A549 (cell line): ENCODE results near the gene BRINP1. TPM values are rescaled to one million over a fixed set of nuclear protein-coding genes. Genes with fewer than 3 reads are reported as not detected.

Experiments
- ATAC-seq, 2 experiments: fragments of 200-7000 bp in 1 of 2; fragments of >200 bp in 1 of 2; cut with Nextera tagmentation in 1 of 2; cut with Tn5 transposase in 1 of 2; 3 replicates each; pipeline versions ENCODE4 v1.8.0 to v1.9.1; 2018 to 2020; ENCODE audit warnings: mild to moderate bottlenecking in 1 of 2, moderate library complexity in 1 of 2
- CTCF ChIA-PET: fragments of 300-600 bp; sonication (Branson Sonifier 250); formaldehyde crosslinking; extraction: SDS; loops from one replicate; lab custom pipeline; 2021; ENCODE audit warnings: antibody characterized with exemption, inconsistent platforms; lab: Yijun Ruan, JAX
- POLR2A ChIA-PET: fragments of 350-600 bp; formaldehyde crosslinking; extraction: SDS; loops from one replicate; lab custom pipeline; 2021; ENCODE audit warnings: antibody characterized with exemption, inconsistent platforms; lab: Yijun Ruan, JAX
- DNase-seq, 2 experiments: peaks; one replicate each; pipeline versions ENCODE4 v3.0.0 to v3.0.0-alpha.2; 2011 to 2016; ENCODE audit warnings: low read depth in 1 of 2, low spot score in 1 of 2
- FAIRE-seq: peaks from 2 replicates; lab custom pipeline; 2011; peaks lifted over from hg19 to GRCh38; lab: Jason Lieb, UNC
- H3K27ac ChIP-seq, 2 experiments: fragments of >200 bp; sonication (Bioruptor Twin); formaldehyde crosslinking; 3 replicates each; pipeline ENCODE4 v1.5.1; 2016 to 2017
- H3K4me1 ChIP-seq: fragments of >200 bp; sonication (Bioruptor Twin); formaldehyde crosslinking; 3 replicates; pipeline ENCODE4 v1.6.1; 2016
- H3K4me2 ChIP-seq: fragments of >200 bp; sonication (Bioruptor Twin); formaldehyde crosslinking; 3 replicates; pipeline ENCODE4 v1.6.1; 2016
- H3K4me3 ChIP-seq: fragments of >200 bp; sonication (Bioruptor Twin); formaldehyde crosslinking; 3 replicates; pipeline ENCODE4 v1.5.1; 2016
- H3K9me3 ChIP-seq: fragments of >200 bp; sonication (Bioruptor Twin); formaldehyde crosslinking; 3 replicates; pipeline ENCODE4 v1.6.1; 2016
- BCL3 ChIP-seq: fragments of >200 bp; sonication (Bioruptor Twin); formaldehyde crosslinking; IDR thresholded peaks from 3 replicates; pipeline ENCODE4 v1.6.1; 2016
- BHLHE40 ChIP-seq: IDR thresholded peaks from 2 replicates; pipeline ENCODE4 v1.6.1; 2012; ENCODE audit warnings: low read depth, low read length, inconsistent platforms
- CBX8 ChIP-seq: fragments of 200-600 bp; sonication (generic); IDR thresholded peaks from 2 replicates; pipeline ENCODE4 v1.6.1; 2016
- CHD2 ChIP-seq: fragments of 150-350 bp; IDR thresholded peaks from 2 replicates; pipeline ENCODE4 v1.6.1; 2014; ENCODE audit warnings: low read length; ENCODE audit not compliant: partially characterized antibody
- EHF ChIP-seq: fragments of 250-450 bp; sonication (Bioruptor Pico); IDR thresholded peaks from 2 replicates; pipeline ENCODE4 v1.5.0; 2020; ENCODE audit warnings: mild to moderate bottlenecking
- ELK1 ChIP-seq: fragments of 150-350 bp; IDR thresholded peaks from 2 replicates; pipeline ENCODE4 v1.6.1; 2014; ENCODE audit warnings: low read depth, mild to moderate bottlenecking, low read length
- HDAC2 ChIP-seq: fragments of 200-600 bp; sonication (generic); IDR thresholded peaks from 2 replicates; pipeline ENCODE4 v1.6.1; 2016
- HOXB13 ChIP-seq: fragments of 250-450 bp; sonication (Bioruptor Pico); IDR thresholded peaks from 2 replicates; pipeline ENCODE4 v1.5.0; 2020; ENCODE audit warnings: low read depth, mild to moderate bottlenecking, moderate library complexity
- JUN ChIP-seq, 2 experiments: fragments of >200 bp; sonication (Bioruptor Twin); formaldehyde crosslinking; IDR thresholded peaks; 2 replicates in 1 of 2; 3 replicates in 1 of 2; pipeline ENCODE4 v1.6.1; 2016 to 2017
- JUNB ChIP-seq: fragments of >200 bp; sonication (Bioruptor Twin); formaldehyde crosslinking; IDR thresholded peaks from 2 replicates; pipeline ENCODE4 v1.6.1; 2016
- KDM1A ChIP-seq: fragments of 200-600 bp; sonication (generic); IDR thresholded peaks from 2 replicates; pipeline ENCODE4 v1.6.1; 2016; ENCODE audit warnings: low read depth, mild to moderate bottlenecking
- MAX ChIP-seq: IDR thresholded peaks from 2 replicates; pipeline ENCODE4 v1.6.1; 2012
- MAZ ChIP-seq: fragments of 150-350 bp; IDR thresholded peaks from 2 replicates; pipeline ENCODE4 v1.6.1; 2014; ENCODE audit warnings: antibody characterized with exemption, low read depth, low read length, borderline replicate concordance
- NFE2L2 ChIP-seq: fragments of 150-350 bp; conservative IDR thresholded peaks from 2 replicates; pipeline ENCODE4 v1.6.1; 2014; ENCODE audit warnings: low read length
- NPAS2 ChIP-seq: fragments of 250-450 bp; sonication (Bioruptor Pico); IDR thresholded peaks from 2 replicates; pipeline ENCODE4 v1.8.0; 2022; ENCODE audit warnings: mild to moderate bottlenecking, moderate library complexity, borderline replicate concordance
- PBX3 ChIP-seq: IDR thresholded peaks from 2 replicates; pipeline ENCODE4 v1.6.1; 2012
- POLR2AphosphoS2 ChIP-seq: conservative IDR thresholded peaks from 2 replicates; pipeline ENCODE4 v1.6.1; 2012; ENCODE audit warnings: low read length, improper control_type of control experiment, inconsistent platforms
- RAD21 ChIP-seq, 2 experiments: fragments of >200 bp in 1 of 2; sonication (Bioruptor Twin) in 1 of 2; formaldehyde crosslinking in 1 of 2; IDR thresholded peaks in 1 of 2; conservative IDR thresholded peaks in 1 of 2; 2 replicates in 1 of 2; 3 replicates in 1 of 2; pipeline ENCODE4 v1.6.1; 2012 to 2018; ENCODE audit warnings: inconsistent platforms in 1 of 2
- SMC3 ChIP-seq: fragments of >200 bp; sonication (Bioruptor Twin); formaldehyde crosslinking; IDR thresholded peaks from 3 replicates; pipeline ENCODE4 v1.6.1; 2018; ENCODE audit warnings: inconsistent platforms
- SREBF2 ChIP-seq: fragments of 450-650 bp; IDR thresholded peaks from 2 replicates; pipeline ENCODE4 v1.6.1; 2014; ENCODE audit warnings: mild to moderate bottlenecking, moderate library complexity
- TP53 ChIP-seq: fragments of 250-450 bp; sonication (Bioruptor Pico); IDR thresholded peaks from 2 replicates; pipeline ENCODE4 v1.5.0; 2021; ENCODE audit warnings: mild to moderate bottlenecking, moderate library complexity
- ZNF302 ChIP-seq: fragments of 250-450 bp; sonication (Bioruptor Pico); IDR thresholded peaks from 2 replicates; pipeline ENCODE4 v1.9.0; 2021; ENCODE audit warnings: inconsistent platforms, mild to moderate bottlenecking, moderate library complexity
- ZSCAN20 ChIP-seq: fragments of 250-450 bp; sonication (Bioruptor Pico); IDR thresholded peaks from 2 replicates; pipeline ENCODE4 v1.8.0; 2022; ENCODE audit warnings: mild to moderate bottlenecking, moderate library complexity
- WGBS: methylation state at CpG from one replicate; pipeline ENCODE4 v1.1.6; 2017; ENCODE audit errors: missing lambda C conversion rate; 5-methylcytosine and 5-hydroxymethylcytosine counted together
- polyA plus RNA-seq, 4 experiments: library from polyadenylated mRNA; depleted of rRNA in 3 of 4; stranded (reverse); fragments of >200 nt; fragmentation: RNase III in 1 of 4; extraction: RNeasy Plus Mini Kit Qiagen cat#74134 plus additional on column Dnase treatment in 1 of 4; gene quantifications; 2 replicates in 3 of 4; 3 replicates in 1 of 4; pipeline ENCODE4 v1.2.3, GENCODE V29; 2011 to 2017
- TF ChIP-seq, protein P1 (sequence below): fragments of >200 bp; sonication (Bioruptor Twin); formaldehyde crosslinking; IDR thresholded peaks from 3 replicates; pipeline ENCODE4 v1.5.1; 2016

Gene BRINP1
- polyA plus RNA-seq, 2 of the 4 experiments (the other 2 are of a cell fraction), result 0.13 to 0.17 TPM

DNA sequence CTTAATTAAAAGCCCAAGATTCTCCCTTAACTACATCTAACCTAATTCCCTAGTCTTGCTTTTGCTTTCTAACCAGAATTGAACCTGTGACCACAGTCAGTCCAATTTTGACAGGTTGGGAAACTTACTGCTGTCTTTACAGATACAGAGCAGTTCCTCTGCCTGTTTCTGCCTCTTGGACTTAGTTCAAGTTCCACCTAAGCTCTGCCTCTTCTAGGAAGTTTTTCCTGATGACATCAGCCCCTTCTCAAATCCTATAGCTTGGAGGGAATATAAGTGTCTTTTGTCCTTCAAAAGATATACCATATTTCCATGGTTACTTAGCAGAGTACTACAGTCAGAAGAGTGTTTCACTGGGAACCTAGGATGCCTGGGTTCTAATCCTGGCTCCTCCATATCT lies 31.7 kb downstream of the BRINP1 start:
- CTCF ChIA-PET, result no interaction called here
- TF ChIP-seq HOXB13 (CRISPR knock-in tag), result no peak
- no peak for TF ChIP-seq JUNB
- TF ChIP-seq CBX8, result no peak
- TF ChIP-seq EHF (CRISPR knock-in tag), result no peak
- TF ChIP-seq PBX3, result no peak
- TF ChIP-seq NPAS2 (CRISPR knock-in tag), result no peak
- no peak for TF ChIP-seq RAD21 (conservative IDR thresholded peaks at IDR 0.05 in 1 of 2, IDR thresholded peaks at IDR 0.05 in 1 of 2)
- no peak for TF ChIP-seq ZSCAN20 (CRISPR knock-in tag)
- no peak for TF ChIP-seq HDAC2
- TF ChIP-seq MAZ, result no peak
- no peak for TF ChIP-seq BHLHE40
- TF ChIP-seq SREBF2, result no peak
- TF ChIP-seq CHD2, result no peak
- TF ChIP-seq POLR2AphosphoS2, result no peak
- no peak for TF ChIP-seq MAX
- TF ChIP-seq KDM1A, result no peak
- TF ChIP-seq, protein P1, sequence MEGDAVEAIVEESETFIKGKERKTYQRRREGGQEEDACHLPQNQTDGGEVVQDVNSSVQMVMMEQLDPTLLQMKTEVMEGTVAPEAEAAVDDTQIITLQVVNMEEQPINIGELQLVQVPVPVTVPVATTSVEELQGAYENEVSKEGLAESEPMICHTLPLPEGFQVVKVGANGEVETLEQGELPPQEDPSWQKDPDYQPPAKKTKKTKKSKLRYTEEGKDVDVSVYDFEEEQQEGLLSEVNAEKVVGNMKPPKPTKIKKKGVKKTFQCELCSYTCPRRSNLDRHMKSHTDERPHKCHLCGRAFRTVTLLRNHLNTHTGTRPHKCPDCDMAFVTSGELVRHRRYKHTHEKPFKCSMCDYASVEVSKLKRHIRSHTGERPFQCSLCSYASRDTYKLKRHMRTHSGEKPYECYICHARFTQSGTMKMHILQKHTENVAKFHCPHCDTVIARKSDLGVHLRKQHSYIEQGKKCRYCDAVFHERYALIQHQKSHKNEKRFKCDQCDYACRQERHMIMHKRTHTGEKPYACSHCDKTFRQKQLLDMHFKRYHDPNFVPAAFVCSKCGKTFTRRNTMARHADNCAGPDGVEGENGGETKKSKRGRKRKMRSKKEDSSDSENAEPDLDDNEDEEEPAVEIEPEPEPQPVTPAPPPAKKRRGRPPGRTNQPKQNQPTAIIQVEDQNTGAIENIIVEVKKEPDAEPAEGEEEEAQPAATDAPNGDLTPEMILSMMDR, result no peak
- TF ChIP-seq TP53 (CRISPR knock-in tag), result no peak
- no peak for TF ChIP-seq JUN (IDR thresholded peaks at IDR 0.05)
- no peak for TF ChIP-seq NFE2L2
- FAIRE-seq, result no peak
- DNase-seq, result no peak
- Histone ChIP-seq H3K27ac (no peak overlapping the region), H3K4me1 (no peaks in the 10 kb centered on the region), H3K4me2 (no peak overlapping the region), H3K4me3 (no peak overlapping the region), H3K9me3 (no peaks in the 10 kb centered on the region)
- POLR2A ChIA-PET, result no interaction called here
- no peak for ATAC-seq

DNA sequence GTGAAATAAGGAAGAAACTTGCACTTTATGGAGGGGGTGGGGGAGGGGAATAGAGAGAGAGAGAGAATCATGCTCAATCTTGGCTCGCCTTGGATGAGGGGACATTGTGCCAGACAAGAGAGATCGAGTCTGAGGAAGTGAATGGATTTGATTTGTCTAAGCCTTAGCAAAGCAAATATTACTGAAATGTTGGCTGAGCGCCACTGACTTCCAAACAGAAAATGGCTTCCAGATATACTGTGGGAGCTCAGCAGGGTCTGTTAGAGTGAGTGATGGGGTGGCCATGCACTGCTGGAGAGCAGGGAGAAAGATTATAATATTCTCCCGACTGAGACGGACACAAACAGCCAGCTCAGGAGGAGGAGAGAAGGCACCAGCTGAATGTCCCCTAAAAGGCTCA lies 34.5 kb downstream of the BRINP1 start:
- WGBS, result 8% methylated on average over 5 of the region's 5 CpGs
- no peaks in the 10 kb centered on the region for H3K4me1 ChIP-seq

More for the DNA sequence above, 34.5 kb downstream of the BRINP1 start:
- CTCF ChIA-PET, result no interaction called here
- no peak overlapping the region for H3K4me2 ChIP-seq
- H3K27ac ChIP-seq, result no peak overlapping the region
- TF ChIP-seq ZNF302 (CRISPR knock-in tag) (no peak), BCL3 (no peak), HOXB13 (CRISPR knock-in tag) (no peak), ELK1 (no peak), SMC3 (no peak), ZSCAN20 (CRISPR knock-in tag) (no peak), TP53 (CRISPR knock-in tag) (no peak)
- H3K4me3 ChIP-seq, result no peak overlapping the region
- DNase-seq (no peak), ATAC-seq (no peak), FAIRE-seq (no peak)
- POLR2A ChIA-PET, result no interaction called here
- H3K9me3 ChIP-seq, result no peaks in the 10 kb centered on the region
